Esophagus muscularis mucosa (tissue), 4 donors: ENCODE measurements around the gene VPS52. TPM values are rescaled to one million over a fixed set of nuclear protein-coding genes. Genes with fewer than 3 reads are reported as not detected.

ENCODE experiments used
- DNase-seq: peaks from one replicate; pipeline ENCODE4 v3.0.0-alpha.2; 2017; ENCODE audit errors: extremely low spot score
- H3K27ac ChIP-seq, 4 donors: fragments of 200-600 bp; sonication (generic); replicated peaks in 1 of 4; 1 replicate in 3 of 4; 2 replicates in 1 of 4; pipeline ENCODE4 v1.5.1; 2016 to 2019; ENCODE audit warnings: mild to moderate bottlenecking in 1 of 4
- H3K27me3 ChIP-seq, 4 donors: fragments of 200-600 bp; sonication (generic); one replicate each; pipeline versions ENCODE4 v1.5.1 to v1.6.0; 2016 to 2019
- H3K36me3 ChIP-seq, 4 donors: fragments of 200-600 bp; sonication (generic); one replicate each; pipeline ENCODE4 v1.5.1; 2016 to 2019
- H3K4me1 ChIP-seq, 4 donors: fragments of 200-600 bp; sonication (generic); one replicate each; pipeline ENCODE4 v1.5.1; 2016 to 2019
- H3K4me3 ChIP-seq, 4 donors: fragments of 200-600 bp; sonication (generic); 1 replicate in 2 of 4; 2 replicates in 2 of 4; pipeline ENCODE4 v1.5.1; 2016 to 2019; ENCODE audit warnings: mild to moderate bottlenecking in 4 of 4, moderate library complexity in 1 of 4
- H3K9me3 ChIP-seq, 4 donors: fragments of 200-600 bp; sonication (generic); 1 replicate in 3 of 4; 2 replicates in 1 of 4; pipeline ENCODE4 v1.5.1; 2016 to 2019
- EP300 ChIP-seq: sonication (generic); formaldehyde crosslinking; IDR thresholded peaks from one replicate; pipeline ENCODE4 v1.6.1; 2017; ENCODE audit warnings: antibody characterized with exemption
- POLR2A ChIP-seq: fragments of 450-650 bp; IDR thresholded peaks from one replicate; pipeline ENCODE4 v1.6.1; 2017; ENCODE audit warnings: antibody characterized with exemption, moderate library complexity, mild to moderate bottlenecking, low read depth
- POLR2AphosphoS5 ChIP-seq, 2 donors: sonication (generic); formaldehyde crosslinking; IDR thresholded peaks; one replicate each; pipeline ENCODE4 v1.6.1; 2017; ENCODE audit warnings: antibody characterized with exemption in 2 of 2
- WGBS: methylation state at CpG from one replicate; pipeline ENCODE4 v1.1.5; 2018; 5-methylcytosine and 5-hydroxymethylcytosine counted together
- intact Hi-C: fragments of 100-400 bp; cut with DNase I; formaldehyde crosslinking; loops from one replicate; pipeline ENCODE4 v1.15.1; 2023
- total RNA-seq, 4 donors: library from RNA; depleted of rRNA; stranded (reverse); fragments of >200 nt; gene quantifications; one replicate each; pipeline versions ENCODE4 v1.1.0 to v1.2.1, GENCODE V29; 2016
- TF ChIP-seq, protein P1 (sequence below), 3 experiments: fragments of 200-600 bp in 2 of 3; fragments of 450-650 bp in 1 of 3; sonication (generic) in 2 of 3; IDR thresholded peaks; one replicate each; pipeline ENCODE4 v1.5.1; 2017 to 2019; ENCODE audit warnings: antibody characterized with exemption in 3 of 3, mild to moderate bottlenecking in 2 of 3, moderate library complexity in 1 of 3

Gene VPS52
- total RNA-seq, 4 donors from 2014 or later = 22.5 to 34.9 (median 31.8) TPM

DNA sequence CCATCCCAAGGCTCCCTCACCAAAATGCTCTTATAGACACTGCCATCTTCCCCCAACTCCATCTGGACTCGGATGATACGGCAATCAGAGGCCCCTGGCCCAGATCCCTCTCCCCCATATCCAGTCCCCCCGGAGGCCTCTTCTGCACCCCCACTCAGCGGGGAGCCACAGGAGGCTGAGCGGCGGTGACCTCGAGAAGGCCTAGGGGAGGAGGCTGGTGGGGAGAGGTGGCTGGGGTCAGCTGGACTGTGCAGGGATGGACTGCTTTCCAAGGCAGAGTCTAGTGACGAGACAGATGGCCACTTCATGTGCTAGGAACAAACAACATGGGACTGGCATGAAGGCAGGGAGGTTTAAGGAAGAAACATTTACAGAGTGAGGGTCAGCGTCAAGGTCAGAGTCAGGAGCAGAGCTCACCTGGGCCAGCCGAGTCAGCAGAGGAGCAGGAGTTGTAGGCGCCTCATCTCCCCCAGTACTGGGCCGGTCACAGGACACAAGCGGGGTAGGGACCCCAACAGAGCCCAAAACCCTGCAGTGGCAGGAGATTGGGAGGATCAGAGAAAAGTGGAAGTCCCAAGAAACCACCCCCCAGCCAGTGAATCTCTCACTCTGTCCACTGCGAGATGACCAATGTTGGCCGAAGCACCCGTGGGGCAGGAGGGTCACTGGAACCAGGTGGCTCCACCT lies 21.5 kb upstream of the VPS52 start:
- Histone ChIP-seq H3K36me3 (peaks cover 25 to 66% (median 61%) of the 10 kb centered on the region in 4 donors), H3K4me3 (no peak overlapping the region), H3K9me3 (no peaks in the 10 kb centered on the region), H3K27me3 (no peaks in the 10 kb centered on the region), H3K4me1 (peaks cover 27 to 53% (median 37%) of the 10 kb centered on the region in 4 donors), H3K27ac (no peak overlapping the region)
- no peak for TF ChIP-seq EP300
- TF ChIP-seq, protein P1, sequence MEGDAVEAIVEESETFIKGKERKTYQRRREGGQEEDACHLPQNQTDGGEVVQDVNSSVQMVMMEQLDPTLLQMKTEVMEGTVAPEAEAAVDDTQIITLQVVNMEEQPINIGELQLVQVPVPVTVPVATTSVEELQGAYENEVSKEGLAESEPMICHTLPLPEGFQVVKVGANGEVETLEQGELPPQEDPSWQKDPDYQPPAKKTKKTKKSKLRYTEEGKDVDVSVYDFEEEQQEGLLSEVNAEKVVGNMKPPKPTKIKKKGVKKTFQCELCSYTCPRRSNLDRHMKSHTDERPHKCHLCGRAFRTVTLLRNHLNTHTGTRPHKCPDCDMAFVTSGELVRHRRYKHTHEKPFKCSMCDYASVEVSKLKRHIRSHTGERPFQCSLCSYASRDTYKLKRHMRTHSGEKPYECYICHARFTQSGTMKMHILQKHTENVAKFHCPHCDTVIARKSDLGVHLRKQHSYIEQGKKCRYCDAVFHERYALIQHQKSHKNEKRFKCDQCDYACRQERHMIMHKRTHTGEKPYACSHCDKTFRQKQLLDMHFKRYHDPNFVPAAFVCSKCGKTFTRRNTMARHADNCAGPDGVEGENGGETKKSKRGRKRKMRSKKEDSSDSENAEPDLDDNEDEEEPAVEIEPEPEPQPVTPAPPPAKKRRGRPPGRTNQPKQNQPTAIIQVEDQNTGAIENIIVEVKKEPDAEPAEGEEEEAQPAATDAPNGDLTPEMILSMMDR (IDR thresholded peaks at IDR 0.05) = no peak
- no peak for TF ChIP-seq POLR2AphosphoS5 (IDR thresholded peaks at IDR 0.05)
- no peak for TF ChIP-seq POLR2A
- DNase-seq = no peak
- 84% methylated on average over 16 of the region's 16 CpGs for whole genome bisulfite sequencing
- intact Hi-C loops = no loop called here

DNA sequence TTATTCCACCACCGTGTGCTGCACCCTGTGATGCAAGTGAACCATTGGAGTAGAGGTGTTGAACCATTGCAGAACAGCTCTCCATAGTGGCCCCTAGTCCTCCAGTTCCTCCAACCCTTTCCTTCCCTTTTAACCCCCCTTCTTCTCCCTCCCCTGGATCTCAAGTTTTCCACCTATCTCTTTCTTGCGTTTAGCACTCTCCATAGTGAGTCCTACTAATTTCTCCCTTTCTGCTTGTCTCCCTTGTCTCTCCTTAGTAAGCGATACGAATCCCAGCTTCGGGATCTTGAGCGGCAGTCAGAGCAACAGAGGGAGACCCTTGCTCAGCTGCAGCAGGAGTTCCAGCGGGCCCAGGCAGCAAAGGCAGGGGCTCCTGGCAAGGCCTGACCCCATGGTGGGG lies 18.8 kb upstream of the VPS52 start:
- Histone ChIP-seq H3K4me3 (peak overlapping the region in 3 of 4 donors; percentile 62 to 75 (median 75)), H3K36me3 (peaks cover 36 to 74% (median 70%) of the 10 kb centered on the region in 4 donors), H3K27ac (no peak overlapping the region), H3K27me3 (no peaks in the 10 kb centered on the region), H3K9me3 (no peaks in the 10 kb centered on the region), H3K4me1 (peaks cover 20 to 43% (median 29%) of the 10 kb centered on the region in 4 donors)
- 67% methylated on average over 7 of the region's 7 CpGs for WGBS
- TF ChIP-seq POLR2A (no peak), EP300 (no peak), POLR2AphosphoS5 (IDR thresholded peaks at IDR 0.05) (no peak)
- TF ChIP-seq, protein P1 (IDR thresholded peaks at IDR 0.05) = no peak
- intact Hi-C loops = no loop called here
- DNase-seq = no peak

DNA sequence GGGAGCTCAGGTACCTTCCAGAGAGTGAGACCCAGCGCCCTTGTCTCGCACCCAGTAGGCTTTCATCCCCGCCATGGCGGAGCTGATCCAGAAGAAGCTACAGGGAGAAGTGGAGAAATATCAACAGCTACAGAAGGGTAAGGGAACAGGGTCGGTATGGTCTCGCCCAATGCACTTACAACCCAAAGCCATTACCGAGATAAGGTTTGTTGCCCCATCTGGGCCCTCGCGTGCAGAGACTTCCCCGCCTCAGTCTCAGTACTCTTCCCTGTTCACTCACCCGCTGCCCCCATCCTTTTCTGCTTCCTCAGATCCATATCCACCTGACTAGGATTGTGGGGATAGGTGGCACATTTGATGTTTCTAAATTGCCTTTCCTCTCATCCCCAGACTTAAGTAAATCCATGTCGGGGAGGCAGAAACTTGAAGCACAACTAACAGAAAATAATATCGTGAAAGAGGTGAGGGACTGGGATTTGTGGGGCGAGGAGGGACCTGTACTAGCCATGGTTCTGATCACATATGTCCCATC lies 18.2 kb upstream of the VPS52 start:
- intact Hi-C loops = no loop called here
- Histone ChIP-seq H3K36me3 (peaks cover 32 to 74% (median 69%) of the 10 kb centered on the region in 4 donors), H3K4me1 (peaks cover 20 to 39% (median 28%) of the 10 kb centered on the region in 4 donors), H3K9me3 (no peaks in the 10 kb centered on the region), H3K4me3 (peak overlapping the region; percentile 62 to 76 (median 75)), H3K27ac (peak overlapping the region; percentile 72 to 87 (median 81)), H3K27me3 (no peaks in the 10 kb centered on the region)
- TF ChIP-seq, protein P1 (IDR thresholded peaks at IDR 0.05) = no peak
- TF ChIP-seq EP300 (no peak), POLR2A (no peak), POLR2AphosphoS5 (IDR thresholded peaks at IDR 0.05) (no peak)
- 5% methylated on average over 14 of the region's 14 CpGs for WGBS
- no peak for DNase-seq

DNA sequence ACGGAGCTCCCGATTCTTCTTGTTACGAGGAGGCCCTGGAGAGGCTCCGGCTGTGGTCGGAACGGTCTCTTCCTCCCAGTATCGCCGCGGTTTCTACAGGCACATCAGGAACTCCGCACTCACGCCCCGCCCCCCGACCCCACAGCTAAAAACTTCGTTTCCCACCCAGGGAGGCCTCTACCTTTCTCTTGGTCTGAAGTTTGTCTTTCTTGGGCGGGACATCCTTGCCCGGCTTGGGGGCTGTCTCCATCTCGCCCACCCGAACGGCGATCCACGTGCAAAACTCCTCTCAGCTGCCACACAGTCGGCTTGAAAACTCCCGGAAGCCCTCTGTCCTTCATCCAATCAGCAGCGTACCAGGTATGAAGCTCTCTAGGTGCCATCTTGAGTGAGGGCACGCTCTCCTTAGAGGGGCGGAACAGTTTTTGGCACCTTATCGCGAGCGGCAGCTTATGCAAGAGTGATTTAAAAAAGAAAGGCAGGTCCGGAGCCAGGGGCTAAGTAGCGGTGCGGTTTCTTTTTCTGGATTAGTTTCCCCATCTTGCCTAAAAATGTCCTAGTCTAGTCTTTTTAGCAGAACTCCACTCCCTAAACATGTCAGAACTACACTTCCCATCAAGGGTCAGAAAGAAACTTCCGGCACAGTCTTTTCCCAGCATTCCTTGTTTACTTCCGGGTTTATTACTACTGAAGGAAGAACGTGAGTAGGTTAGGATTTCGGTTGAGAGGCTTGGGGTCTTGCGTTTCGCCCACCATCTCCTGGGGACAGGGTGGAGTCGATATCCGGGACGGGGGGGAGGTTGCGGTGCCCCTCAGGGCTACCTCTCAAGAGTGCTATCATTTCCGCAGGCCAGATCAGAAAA lies 17.5 kb upstream of the VPS52 start, which contains the start of the genes PFDN6 and WDR46:
Gene PFDN6 (plus strand): TSS at position 681 of the 863 bp plus-strand sequence. CDS start 256 bp downstream, outside the sequence.
Gene WDR46 (minus strand): TSS at position 319 of the 863 bp plus-strand sequence. CDS start 69 bp downstream, at position 250.
- Histone ChIP-seq H3K27ac (peak within 1 kb of the TSS; percentile 72 to 87 (median 81)), H3K36me3 (peaks cover 26 to 74% (median 71%) of the 10 kb centered on the region in 4 donors), H3K4me3 (peak within 1 kb of the TSS; percentile 62 to 76 (median 75)), H3K9me3 (no peaks in the 10 kb centered on the region), H3K4me1 (peaks cover 20 to 32% (median 26%) of the 10 kb centered on the region in 4 donors), H3K27me3 (no peaks in the 10 kb centered on the region)
- TF ChIP-seq EP300 = no peak
- TF ChIP-seq POLR2AphosphoS5 (IDR thresholded peaks at IDR 0.05) = peak; percentile 55 to 82
- TF ChIP-seq, protein P1 (IDR thresholded peaks at IDR 0.05) = peak in 1 of 3 experiments; percentile 4
- TF ChIP-seq POLR2A = peak; percentile 9
- intact Hi-C loops = no loop called here
- WGBS = under 1% methylated on average over 38 of the region's 43 CpGs
- DNase-seq = peak; percentile 95
